CD4-positive, alpha-beta T cell (primary cell): ENCODE results near the gene XCR1. TPM values are rescaled to one million over a fixed set of nuclear protein-coding genes. Genes with fewer than 3 reads are reported as not detected.
"Not testable (repeated sequence)": the region's sequence is repeated elsewhere in the genome, so short reads cannot be mapped to it uniquely, and the experiment has no call there.

ENCODE experiments used
- ATAC-seq: fragments of 200-7000 bp; cut with Tn5 transposase; one replicate; pipeline ENCODE4 v1.10.0; 2022; ENCODE audit warnings: mild to moderate bottlenecking; ENCODE audit not compliant: poor library complexity
- CTCF ChIA-PET: fragments of 350-600 bp; sonication (Branson Sonifier 250); formaldehyde crosslinking; loops from one replicate; lab custom pipeline; 2021; ENCODE audit warnings: antibody characterized with exemption, inconsistent platforms; lab: Charles Lee
- POLR2A ChIA-PET: fragments of 350-600 bp; sonication (Branson Sonifier 250); formaldehyde crosslinking; loops from one replicate; lab custom pipeline; 2021; ENCODE audit warnings: antibody characterized with exemption, inconsistent platforms; lab: Charles Lee
- DNase-seq, 14 experiments: peaks; one replicate each; pipeline ENCODE4 v3.0.0-alpha.2; 2013 to 2020; ENCODE audit warnings: mixed read lengths in 2 of 14
- H3K27ac ChIP-seq, 2 donors: one replicate each; pipeline versions ENCODE4 v1.5.1 to v1.7.0; 2013; ENCODE audit warnings: low read length in 2 of 2, low read depth in 1 of 2, mild to moderate bottlenecking in 1 of 2
- H3K27me3 ChIP-seq, 2 experiments: 1 replicate in 1 of 2; 2 replicates in 1 of 2; pipeline versions ENCODE4 v1.6.1 to v1.7.0; 2013; ENCODE audit warnings: low read length in 2 of 2, control low read depth in 1 of 2, mild to moderate bottlenecking in 1 of 2, moderate library complexity in 1 of 2; ENCODE audit not compliant: insufficient read depth in 2 of 2, control insufficient read depth in 1 of 2
- H3K36me3 ChIP-seq: one replicate; pipeline ENCODE4 v1.6.1; 2013; ENCODE audit warnings: low read length, control low read depth; ENCODE audit not compliant: insufficient read depth
- H3K4me1 ChIP-seq: one replicate; pipeline ENCODE4 v1.6.1; 2013; ENCODE audit warnings: low read length, control low read depth; ENCODE audit not compliant: insufficient read depth
- H3K4me3 ChIP-seq: one replicate; pipeline ENCODE4 v1.5.1; 2013; ENCODE audit warnings: mild to moderate bottlenecking, low read length, moderate library complexity
- H3K9me3 ChIP-seq, 2 experiments: 1 replicate in 1 of 2; 2 replicates in 1 of 2; pipeline versions ENCODE4 v1.6.1 to v1.7.0; 2013; ENCODE audit warnings: low read length in 2 of 2, mild to moderate bottlenecking in 2 of 2, control low read depth in 1 of 2, moderate library complexity in 1 of 2; ENCODE audit not compliant: control insufficient read depth in 1 of 2, insufficient read depth in 1 of 2
- H3K27ac Mint-ChIP-seq: one replicate; pipeline ENCODE4 v1.8.0; 2020; ENCODE audit warnings: mixed read lengths
- H3K27me3 Mint-ChIP-seq: one replicate; pipeline ENCODE4 v1.8.0; 2021; ENCODE audit warnings: mixed read lengths
- H3K36me3 Mint-ChIP-seq: one replicate; pipeline ENCODE4 v1.8.0; 2021; ENCODE audit warnings: low read depth, mixed read lengths
- H3K4me1 Mint-ChIP-seq: one replicate; pipeline ENCODE4 v1.8.0; 2021; ENCODE audit warnings: low read depth, mixed read lengths
- H3K4me3 Mint-ChIP-seq: one replicate; pipeline ENCODE4 v1.8.0; 2020; ENCODE audit warnings: mild to moderate bottlenecking, mixed read lengths
- H3K9me3 Mint-ChIP-seq: one replicate; pipeline ENCODE4 v1.8.0; 2020; ENCODE audit warnings: mixed read lengths
- CTCF ChIP-seq: fragments of 200-600 bp; IDR thresholded peaks from one replicate; pipeline ENCODE4 v1.8.0; 2022; ENCODE audit warnings: antibody characterized with exemption, mild to moderate bottlenecking
- intact Hi-C, 2 experiments: fragments of 100-400 bp; cut with DNase I in 1 of 2; cut with micrococcal nuclease in 1 of 2; formaldehyde crosslinking; loops; one replicate each; pipeline versions ENCODE4 v1.15.1 to v1.9.0; 2023 to 2025; cut with DNase I, micrococcal nuclease
- total RNA-seq, 174 experiments: library from RNA in 2 of 174; stranded (reverse) in 2 of 174; gene quantifications; one replicate each; pipeline ENCODE4 v1.2.3 and lab custom pipeline; 2021 to 2026

XCR1 gene
- total RNA-seq, 2 experiments from 2014 or later = 0.14 to 0.20 TPM

- no peaks in the 10 kb centered on the region for H3K36me3 Mint-ChIP-seq
- POLR2A ChIA-PET = no interaction called here
Measured at GRCh38 chr3:46057716-46058115, 30.4 kb upstream of the XCR1 start.

GRCh38 chr3:46056686-46057085 is 29.4 kb upstream of the XCR1 start:
- no peak overlapping the region for H3K4me3 ChIP-seq
- ChIA-PET POLR2A (no interaction called here), CTCF (interaction anchor here (1.3 kb wide), 1 partner anchor 22 kb away, joined by 3 read pairs; no protein-coding TSS in a partner anchor)
- intact Hi-C loops = no loop called here
- DNase-seq (no peak), ATAC-seq (no peak)
- H3K36me3 ChIP-seq = no peaks in the 10 kb centered on the region
- Mint-ChIP-seq H3K27ac (no peak overlapping the region), H3K4me1 (no peaks in the 10 kb centered on the region), H3K27me3 (peaks cover 20% of the 10 kb centered on the region), H3K4me3 (no peak overlapping the region), H3K9me3 (no peaks in the 10 kb centered on the region), H3K36me3 (no peaks in the 10 kb centered on the region)
- peaks cover 4% of the 10 kb centered on the region for H3K4me1 ChIP-seq
- H3K27ac ChIP-seq = no peak overlapping the region
- TF ChIP-seq CTCF = no peak
- H3K9me3 ChIP-seq = no peaks in the 10 kb centered on the region
- H3K27me3 ChIP-seq = no peaks in the 10 kb centered on the region

More at GRCh38 chr3:46057716-46058115, 30.4 kb upstream of the XCR1 start:
- H3K36me3 ChIP-seq = no peaks in the 10 kb centered on the region
- no peaks in the 10 kb centered on the region for H3K9me3 ChIP-seq
- TF ChIP-seq CTCF = no peak
- H3K9me3 Mint-ChIP-seq = no peaks in the 10 kb centered on the region
- no peaks in the 10 kb centered on the region for H3K4me1 Mint-ChIP-seq
- no peak overlapping the region for H3K4me3 Mint-ChIP-seq
- DNase-seq = no peak
- no peak overlapping the region for H3K27ac ChIP-seq
- H3K27me3 ChIP-seq = no peaks in the 10 kb centered on the region
- intact Hi-C loops = no loop called here
- H3K27ac Mint-ChIP-seq = no peak overlapping the region
- no peak for ATAC-seq
- CTCF ChIA-PET = no interaction called here
- peaks cover 20% of the 10 kb centered on the region for H3K27me3 Mint-ChIP-seq
- H3K4me3 ChIP-seq = no peak overlapping the region
- peaks cover 14% of the 10 kb centered on the region for H3K4me1 ChIP-seq

GRCh38 chr3:46053761-46054515 is 26.7 kb upstream of the XCR1 start:
- H3K9me3 Mint-ChIP-seq, H3K9me3 ChIP-seq, H3K27ac Mint-ChIP-seq, DNase-seq, H3K36me3 Mint-ChIP-seq, H3K27me3 ChIP-seq, H3K4me3 ChIP-seq, H3K36me3 ChIP-seq, H3K4me1 ChIP-seq, POLR2A ChIA-PET, CTCF ChIA-PET, H3K4me3 Mint-ChIP-seq, H3K4me1 Mint-ChIP-seq, H3K27ac ChIP-seq, ATAC-seq: not testable (repeated sequence)
- H3K27me3 Mint-ChIP-seq = peaks cover 15% of the 10 kb centered on the region
- intact Hi-C loops = loop anchor here in 1 of 2 experiments (2.0 kb wide), 1 partner anchor 25 kb away; no protein-coding TSS in a partner anchor

GRCh38 chr3:46053265-46053664 is 26.0 kb upstream of the XCR1 start:
- intact Hi-C loops, H3K4me3 ChIP-seq, ATAC-seq, POLR2A ChIA-PET, H3K27me3 ChIP-seq, H3K36me3 ChIP-seq, H3K9me3 ChIP-seq, H3K4me1 ChIP-seq, H3K4me3 Mint-ChIP-seq, CTCF ChIA-PET, H3K27ac ChIP-seq, DNase-seq, H3K27ac Mint-ChIP-seq, H3K9me3 Mint-ChIP-seq, H3K36me3 Mint-ChIP-seq: not testable (repeated sequence)
- Mint-ChIP-seq H3K4me1 (peaks cover 14% of the 10 kb centered on the region), H3K27me3 (peaks cover 15% of the 10 kb centered on the region)
